Measurements from ENCODE around the gene PHOX2B.

- TF ChIP-seq CTCF (IDR thresholded peaks at IDR 0.05; ENCODE audit: low read depth, low read length, missing input control) (no peak), EGR1 (IDR thresholded peaks at IDR 0.05; ENCODE audit: low read depth in 2 of 2) (no peak)
- TF ChIP-seq, protein P1, sequence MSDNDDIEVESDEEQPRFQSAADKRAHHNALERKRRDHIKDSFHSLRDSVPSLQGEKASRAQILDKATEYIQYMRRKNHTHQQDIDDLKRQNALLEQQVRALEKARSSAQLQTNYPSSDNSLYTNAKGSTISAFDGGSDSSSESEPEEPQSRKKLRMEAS (IDR thresholded peaks at IDR 0.05): no peak
- TF ChIP-seq, protein P2, sequence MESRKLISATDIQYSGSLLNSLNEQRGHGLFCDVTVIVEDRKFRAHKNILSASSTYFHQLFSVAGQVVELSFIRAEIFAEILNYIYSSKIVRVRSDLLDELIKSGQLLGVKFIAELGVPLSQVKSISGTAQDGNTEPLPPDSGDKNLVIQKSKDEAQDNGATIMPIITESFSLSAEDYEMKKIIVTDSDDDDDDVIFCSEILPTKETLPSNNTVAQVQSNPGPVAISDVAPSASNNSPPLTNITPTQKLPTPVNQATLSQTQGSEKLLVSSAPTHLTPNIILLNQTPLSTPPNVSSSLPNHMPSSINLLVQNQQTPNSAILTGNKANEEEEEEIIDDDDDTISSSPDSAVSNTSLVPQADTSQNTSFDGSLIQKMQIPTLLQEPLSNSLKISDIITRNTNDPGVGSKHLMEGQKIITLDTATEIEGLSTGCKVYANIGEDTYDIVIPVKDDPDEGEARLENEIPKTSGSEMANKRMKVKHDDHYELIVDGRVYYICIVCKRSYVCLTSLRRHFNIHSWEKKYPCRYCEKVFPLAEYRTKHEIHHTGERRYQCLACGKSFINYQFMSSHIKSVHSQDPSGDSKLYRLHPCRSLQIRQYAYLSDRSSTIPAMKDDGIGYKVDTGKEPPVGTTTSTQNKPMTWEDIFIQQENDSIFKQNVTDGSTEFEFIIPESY (IDR thresholded peaks at IDR 0.05): no peak
Measured at GRCh38 chr4:41785665-41786064, 37.1 kb upstream of the PHOX2B start.

Data from liver (tissue), 3 donors.